ENCODE measurements around the gene SAFB.

- TF ChIP-seq CTCF (IDR thresholded peaks at IDR 0.05) (no peak), EZH2 (IDR thresholded peaks at IDR 0.05) (no peak)
These were observed 59.2 kb downstream of the SAFB start for GRCh38 chr19:5682107-5682482.

Data from neural progenitor cell (in vitro differentiated cells).